GM12878 (cell line): ENCODE results near the gene KAT2B. TPM values are rescaled to one million over a fixed set of nuclear protein-coding genes. Genes with fewer than 3 reads are reported as not detected.

Experiments used
- ATAC-seq: fragments of 200-7000 bp; cut with Tn5 transposase; 3 replicates; pipeline ENCODE4 v1.9.1; 2020; ENCODE audit warnings: mild to moderate bottlenecking, moderate library complexity
- BruUV-seq: library from RNA; stranded (reverse); fragments of 400-500 nt; replicated peaks from 2 replicates; lab custom pipeline; 2021; lab: Mats Ljungman, UMichigan
- CTCF ChIA-PET: fragments of 300-600 bp; sonication (Branson Sonifier 250); formaldehyde crosslinking; extraction: SDS; loops from one replicate; lab custom pipeline; 2021; ENCODE audit warnings: inconsistent platforms; lab: Yijun Ruan, JAX
- POLR2A ChIA-PET: fragments of 350-600 bp; formaldehyde crosslinking; extraction: SDS; loops from one replicate; lab custom pipeline; 2021; ENCODE audit warnings: inconsistent platforms; lab: Charles Lee
- RAD21 ChIA-PET: fragments of 300-600 bp; sonication (Branson Sonifier 250); formaldehyde crosslinking; loops from one replicate; lab custom pipeline; 2023; ENCODE audit warnings: antibody characterized with exemption; ENCODE audit not compliant: unreplicated experiment; lab: Charles Lee
- SMC1A ChIA-PET: fragments of 300-600 bp; sonication (Branson Sonifier 250); formaldehyde crosslinking; loops from one replicate; lab custom pipeline; 2023; ENCODE audit not compliant: unreplicated experiment, uncharacterized antibody; lab: Charles Lee
- DNase-seq: peaks from one replicate; pipeline ENCODE4 v3.0.0-alpha.2; 2011; ENCODE audit warnings: low read depth, low spot score
- FAIRE-seq: peaks from 3 replicates; lab custom pipeline; 2011; peaks lifted over from hg19 to GRCh38; lab: Jason Lieb, UNC
- H2AFZ ChIP-seq: 2 replicates; pipeline ENCODE4 v1.6.0; 2011; ENCODE audit warnings: low read depth, low read length, control low read depth; ENCODE audit not compliant: control insufficient read depth
- H3K27ac ChIP-seq: 2 replicates; pipeline ENCODE4 v1.5.1; 2011; ENCODE audit warnings: control low read depth; ENCODE audit not compliant: control insufficient read depth, insufficient read depth
- H3K27me3 ChIP-seq, 2 experiments: replicated peaks in 1 of 2; 2 replicates each; pipeline versions ENCODE4 v1.6.0 to v1.6.1; 2011; ENCODE audit warnings: low read length in 1 of 2; ENCODE audit not compliant: control insufficient read depth in 2 of 2, insufficient read depth in 2 of 2
- H3K36me3 ChIP-seq, 2 experiments: 2 replicates each; pipeline ENCODE4 v1.5.1; 2011; ENCODE audit warnings: low read length in 1 of 2; ENCODE audit not compliant: control insufficient read depth in 2 of 2, insufficient read depth in 2 of 2
- H3K4me1 ChIP-seq: 2 replicates; pipeline ENCODE4 v1.6.1; 2011; ENCODE audit warnings: mild to moderate bottlenecking, low read length, moderate library complexity, mixed read lengths; ENCODE audit not compliant: control insufficient read depth, insufficient read depth
- H3K4me2 ChIP-seq: 2 replicates; pipeline ENCODE4 v1.6.0; 2011; ENCODE audit warnings: control low read depth; ENCODE audit not compliant: control insufficient read depth, insufficient read depth
- H3K4me3 ChIP-seq: fragments of 200-600 bp; sonication (generic); 2 replicates; pipeline ENCODE4 v1.5.1; 2016
- H3K79me2 ChIP-seq: 2 replicates; pipeline ENCODE4 v1.6.0; 2011; ENCODE audit warnings: low read length; ENCODE audit not compliant: control insufficient read depth, insufficient read depth
- H3K9ac ChIP-seq: 2 replicates; pipeline ENCODE4 v1.8.0; 2011; ENCODE audit warnings: low read length, control low read depth, mixed read lengths; ENCODE audit not compliant: control insufficient read depth, insufficient read depth
- H3K9me3 ChIP-seq: replicated peaks from 3 replicates; pipeline ENCODE4 v1.5.1; 2011; ENCODE audit warnings: mild to moderate bottlenecking, low read length; ENCODE audit not compliant: control insufficient read depth, insufficient read depth
- H4K20me1 ChIP-seq: 2 replicates; pipeline ENCODE4 v1.6.0; 2011; ENCODE audit not compliant: control insufficient read depth, insufficient read depth
- MTA3 ChIP-seq: IDR thresholded peaks from 2 replicates; pipeline ENCODE4 v1.6.1; 2012; ENCODE audit warnings: low read length, inconsistent platforms, borderline replicate concordance
- POU2F2 ChIP-seq: IDR thresholded peaks from 3 replicates; pipeline ENCODE4 v1.6.1; 2011; ENCODE audit warnings: low read depth, mild to moderate bottlenecking, low read length, borderline replicate concordance
- WGBS: methylation state at CpG from one replicate; pipeline ENCODE4 v1.1.6; 2016; ENCODE audit warnings: low lambda C conversion rate; ENCODE audit not compliant: insufficient replicate concordance, insufficient coverage; ENCODE audit errors: missing lambda C conversion rate; 5-methylcytosine and 5-hydroxymethylcytosine counted together
- in situ Hi-C: fragments of 300-500 bp; cut with MboI; formaldehyde crosslinking; loops from 9 replicates; pipeline ENCODE4 v1.14.3; 2018; ENCODE audit warnings: mixed read lengths
- intact Hi-C: fragments of 100-400 bp; cut with micrococcal nuclease; formaldehyde crosslinking; loops from one replicate; pipeline ENCODE4 v1.14.2; 2022; ENCODE audit not compliant: unreplicated experiment
- polyA plus RNA-seq, 11 experiments: library from polyadenylated mRNA; depleted of rRNA in 4 of 11; unstranded in 6 of 11; stranded (reverse) in 5 of 11; fragments of >200 nt; fragmentation: Nextera tagmentation in 4 of 11; fragmentation: Illumina TruSeq in 1 of 11; extraction: Ambion mirVana in 4 of 11; extraction: Trizol in 1 of 11; gene quantifications; 1 replicate in 1 of 11; 2 replicates in 10 of 11; pipeline versions ENCODE4 v1.2.1 to v1.2.3, GENCODE V29; 2011 to 2016; ENCODE audit warnings: inconsistent platforms in 2 of 11, missing spikeins in 2 of 11, low read depth in 1 of 11
- total RNA-seq, 4 experiments: library from RNA; depleted of rRNA in 3 of 4; stranded (reverse); fragments of >200 nt in 3 of 4; fragmentation: Illumina TruSeq in 1 of 4; extraction: Trizol in 1 of 4; gene quantifications; 2 replicates each; pipeline versions ENCODE4 v1.2.1 to v1.2.3, GENCODE V29; 2013 to 2021
- TF ChIP-seq, protein P1 (sequence below): IDR thresholded peaks from 2 replicates; pipeline ENCODE4 v1.6.1; 2012; ENCODE audit warnings: improper control_type of control experiment, low read depth, low read length; ENCODE audit not compliant: insufficient replicate concordance
- TF ChIP-seq, protein P2 (sequence below): IDR thresholded peaks from 2 replicates; pipeline ENCODE4 v1.6.1; 2012; ENCODE audit warnings: low read length, inconsistent platforms

KAT2B gene
- total and polyA plus RNA-seq, 10 of the 15 experiments (the other 5 are each of a cell fraction or from before 2014, with no cell fraction given), result 2.9 to 15.2 (median 10.2) TPM

DNA sequence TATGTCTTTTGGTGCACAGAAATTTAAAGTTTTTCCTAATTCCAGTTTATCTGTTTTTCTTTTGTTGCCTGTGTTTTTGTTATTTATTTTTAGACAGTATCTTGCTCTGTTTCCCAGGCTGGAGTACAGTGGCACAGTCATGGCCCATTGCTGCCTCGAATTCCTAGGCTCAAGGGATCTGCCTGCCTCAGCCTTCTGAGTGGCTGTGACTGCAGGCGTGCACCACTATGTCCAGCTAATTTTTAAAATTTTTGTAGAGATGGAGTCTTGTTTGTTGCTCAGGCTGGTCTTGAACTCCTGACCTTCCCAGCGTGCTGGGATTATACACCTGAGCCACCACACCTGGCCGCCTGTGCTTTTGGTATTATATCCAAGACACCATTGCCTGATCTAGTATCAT, 22.8 kb downstream of the KAT2B start (continued):
- TF ChIP-seq, protein P1, sequence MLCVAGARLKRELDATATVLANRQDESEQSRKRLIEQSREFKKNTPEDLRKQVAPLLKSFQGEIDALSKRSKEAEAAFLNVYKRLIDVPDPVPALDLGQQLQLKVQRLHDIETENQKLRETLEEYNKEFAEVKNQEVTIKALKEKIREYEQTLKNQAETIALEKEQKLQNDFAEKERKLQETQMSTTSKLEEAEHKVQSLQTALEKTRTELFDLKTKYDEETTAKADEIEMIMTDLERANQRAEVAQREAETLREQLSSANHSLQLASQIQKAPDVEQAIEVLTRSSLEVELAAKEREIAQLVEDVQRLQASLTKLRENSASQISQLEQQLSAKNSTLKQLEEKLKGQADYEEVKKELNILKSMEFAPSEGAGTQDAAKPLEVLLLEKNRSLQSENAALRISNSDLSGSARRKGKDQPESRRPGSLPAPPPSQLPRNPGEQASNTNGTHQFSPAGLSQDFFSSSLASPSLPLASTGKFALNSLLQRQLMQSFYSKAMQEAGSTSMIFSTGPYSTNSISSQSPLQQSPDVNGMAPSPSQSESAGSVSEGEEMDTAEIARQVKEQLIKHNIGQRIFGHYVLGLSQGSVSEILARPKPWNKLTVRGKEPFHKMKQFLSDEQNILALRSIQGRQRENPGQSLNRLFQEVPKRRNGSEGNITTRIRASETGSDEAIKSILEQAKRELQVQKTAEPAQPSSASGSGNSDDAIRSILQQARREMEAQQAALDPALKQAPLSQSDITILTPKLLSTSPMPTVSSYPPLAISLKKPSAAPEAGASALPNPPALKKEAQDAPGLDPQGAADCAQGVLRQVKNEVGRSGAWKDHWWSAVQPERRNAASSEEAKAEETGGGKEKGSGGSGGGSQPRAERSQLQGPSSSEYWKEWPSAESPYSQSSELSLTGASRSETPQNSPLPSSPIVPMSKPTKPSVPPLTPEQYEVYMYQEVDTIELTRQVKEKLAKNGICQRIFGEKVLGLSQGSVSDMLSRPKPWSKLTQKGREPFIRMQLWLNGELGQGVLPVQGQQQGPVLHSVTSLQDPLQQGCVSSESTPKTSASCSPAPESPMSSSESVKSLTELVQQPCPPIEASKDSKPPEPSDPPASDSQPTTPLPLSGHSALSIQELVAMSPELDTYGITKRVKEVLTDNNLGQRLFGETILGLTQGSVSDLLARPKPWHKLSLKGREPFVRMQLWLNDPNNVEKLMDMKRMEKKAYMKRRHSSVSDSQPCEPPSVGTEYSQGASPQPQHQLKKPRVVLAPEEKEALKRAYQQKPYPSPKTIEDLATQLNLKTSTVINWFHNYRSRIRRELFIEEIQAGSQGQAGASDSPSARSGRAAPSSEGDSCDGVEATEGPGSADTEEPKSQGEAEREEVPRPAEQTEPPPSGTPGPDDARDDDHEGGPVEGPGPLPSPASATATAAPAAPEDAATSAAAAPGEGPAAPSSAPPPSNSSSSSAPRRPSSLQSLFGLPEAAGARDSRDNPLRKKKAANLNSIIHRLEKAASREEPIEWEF, result no peak
- TF ChIP-seq, all 136 proteins: peak for 0

DNA sequence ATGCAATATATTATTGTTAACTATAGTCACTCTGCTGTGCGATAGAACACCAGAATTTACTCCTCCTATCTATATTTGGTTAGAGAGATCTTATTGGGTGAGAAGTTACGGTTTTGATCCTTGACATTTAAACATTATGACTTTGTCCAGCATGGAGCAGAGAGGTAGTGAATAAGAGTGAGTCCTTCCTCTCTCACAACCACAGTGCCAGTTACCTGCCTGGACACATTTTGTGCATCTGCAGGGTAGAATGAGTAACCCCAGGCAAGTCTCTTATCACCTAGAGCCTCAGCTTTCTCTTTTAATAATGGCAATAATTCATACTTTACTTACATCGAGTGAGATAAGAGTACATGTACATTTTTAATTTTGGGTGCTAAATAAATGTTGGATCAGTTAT, 24.1 kb downstream of the KAT2B start:
- Histone ChIP-seq H3K36me3 (no peaks in the 10 kb centered on the region), H4K20me1 (no peaks in the 10 kb centered on the region), H3K4me2 (no peak overlapping the region), H3K4me1 (peaks cover 5% of the 10 kb centered on the region; the same call in 1 of the 2 replicates), H3K27ac (no peak overlapping the region), H3K79me2 (no peaks in the 10 kb centered on the region), H2AFZ (no peak overlapping the region), H3K27me3 (no peaks in the 10 kb centered on the region), H3K9me3 (no peaks in the 10 kb centered on the region), H3K4me3 (no peak overlapping the region), H3K9ac (no peak overlapping the region)
- ATAC-seq (no peak), DNase-seq (no peak), FAIRE-seq (no peak)
- TF ChIP-seq POU2F2, result no peak
- TF ChIP-seq, protein P2, sequence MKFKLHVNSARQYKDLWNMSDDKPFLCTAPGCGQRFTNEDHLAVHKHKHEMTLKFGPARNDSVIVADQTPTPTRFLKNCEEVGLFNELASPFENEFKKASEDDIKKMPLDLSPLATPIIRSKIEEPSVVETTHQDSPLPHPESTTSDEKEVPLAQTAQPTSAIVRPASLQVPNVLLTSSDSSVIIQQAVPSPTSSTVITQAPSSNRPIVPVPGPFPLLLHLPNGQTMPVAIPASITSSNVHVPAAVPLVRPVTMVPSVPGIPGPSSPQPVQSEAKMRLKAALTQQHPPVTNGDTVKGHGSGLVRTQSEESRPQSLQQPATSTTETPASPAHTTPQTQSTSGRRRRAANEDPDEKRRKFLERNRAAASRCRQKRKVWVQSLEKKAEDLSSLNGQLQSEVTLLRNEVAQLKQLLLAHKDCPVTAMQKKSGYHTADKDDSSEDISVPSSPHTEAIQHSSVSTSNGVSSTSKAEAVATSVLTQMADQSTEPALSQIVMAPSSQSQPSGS, result no peak
- no peak for TF ChIP-seq MTA3
- intact Hi-C loops, result no loop called here
- CTCF ChIA-PET, result interaction anchor here (1.3 kb wide), 1 partner anchor 19 kb away, joined by 3 read pairs; no protein-coding TSS in a partner anchor
- 98% methylated on average over 3 of the region's 3 CpGs for WGBS
- POLR2A ChIA-PET, result no interaction called here
- no TSS peak for BruUV-seq
- SMC1A ChIA-PET, result interaction anchor here (1.0 kb wide), 2 partner anchors 12 to 90 kb away, joined by 3 to 4 read pairs; no protein-coding TSS in a partner anchor
- in situ Hi-C loops, result no loop called here
- RAD21 ChIA-PET, result no interaction called here
